ENCODE data around the gene NBPF3.
"Not testable (repeated sequence)": the region's sequence is repeated elsewhere in the genome, so short reads cannot be mapped to it uniquely, and the experiment has no call there.

Gene NBPF3

DNA sequence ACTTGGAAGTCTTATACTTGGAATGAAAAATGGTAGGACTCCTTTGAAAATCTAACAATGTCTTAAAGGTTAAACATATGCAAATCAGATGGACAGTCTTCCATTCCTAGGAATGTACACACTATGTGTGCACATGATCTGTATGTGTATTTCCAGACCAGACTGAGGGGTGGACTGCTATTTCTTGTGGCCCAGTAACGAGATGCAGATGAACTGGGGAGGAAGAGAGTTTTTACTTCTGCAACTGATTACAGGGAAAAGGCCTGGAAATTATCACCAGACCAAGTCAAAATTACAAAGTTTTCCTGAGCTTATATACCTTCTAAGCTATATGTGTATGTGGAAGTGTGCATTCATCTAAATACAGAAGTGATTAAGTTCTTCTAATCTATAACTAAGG, 17.7 kb downstream of the NBPF3 start:
- DNase-seq (ENCODE audit: low read depth): no peak
- no peak overlapping the region for H3K4me3 ChIP-seq (ENCODE audit: low read depth, low read length)
- TF ChIP-seq, protein P1, sequence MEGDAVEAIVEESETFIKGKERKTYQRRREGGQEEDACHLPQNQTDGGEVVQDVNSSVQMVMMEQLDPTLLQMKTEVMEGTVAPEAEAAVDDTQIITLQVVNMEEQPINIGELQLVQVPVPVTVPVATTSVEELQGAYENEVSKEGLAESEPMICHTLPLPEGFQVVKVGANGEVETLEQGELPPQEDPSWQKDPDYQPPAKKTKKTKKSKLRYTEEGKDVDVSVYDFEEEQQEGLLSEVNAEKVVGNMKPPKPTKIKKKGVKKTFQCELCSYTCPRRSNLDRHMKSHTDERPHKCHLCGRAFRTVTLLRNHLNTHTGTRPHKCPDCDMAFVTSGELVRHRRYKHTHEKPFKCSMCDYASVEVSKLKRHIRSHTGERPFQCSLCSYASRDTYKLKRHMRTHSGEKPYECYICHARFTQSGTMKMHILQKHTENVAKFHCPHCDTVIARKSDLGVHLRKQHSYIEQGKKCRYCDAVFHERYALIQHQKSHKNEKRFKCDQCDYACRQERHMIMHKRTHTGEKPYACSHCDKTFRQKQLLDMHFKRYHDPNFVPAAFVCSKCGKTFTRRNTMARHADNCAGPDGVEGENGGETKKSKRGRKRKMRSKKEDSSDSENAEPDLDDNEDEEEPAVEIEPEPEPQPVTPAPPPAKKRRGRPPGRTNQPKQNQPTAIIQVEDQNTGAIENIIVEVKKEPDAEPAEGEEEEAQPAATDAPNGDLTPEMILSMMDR (IDR thresholded peaks at IDR 0.05; ENCODE audit: low read depth, low read length, missing control alignments): no peak

DNA sequence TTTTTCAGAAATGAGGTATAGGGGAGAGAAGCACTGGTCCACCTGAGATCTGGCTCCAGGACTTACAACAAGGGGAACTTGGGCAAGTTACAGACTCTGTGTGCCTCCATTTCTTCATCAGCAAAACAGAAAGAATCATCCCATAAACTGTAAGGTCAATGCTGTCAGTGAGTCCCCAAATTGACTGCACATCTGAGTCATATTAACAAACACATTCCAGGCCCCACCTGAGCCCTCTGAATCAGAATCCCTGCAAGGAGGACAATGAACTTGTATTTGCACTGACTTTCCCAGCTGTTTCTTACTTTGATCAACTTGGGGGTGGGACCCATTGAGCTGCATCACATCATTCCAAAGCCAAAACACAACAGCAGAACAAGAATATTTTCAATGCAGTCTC, 25.2 kb downstream of the NBPF3 start:
- not testable (repeated sequence) for DNase-seq (ENCODE audit: low read depth); H3K4me3 ChIP-seq (ENCODE audit: low read depth, low read length)

DNA sequence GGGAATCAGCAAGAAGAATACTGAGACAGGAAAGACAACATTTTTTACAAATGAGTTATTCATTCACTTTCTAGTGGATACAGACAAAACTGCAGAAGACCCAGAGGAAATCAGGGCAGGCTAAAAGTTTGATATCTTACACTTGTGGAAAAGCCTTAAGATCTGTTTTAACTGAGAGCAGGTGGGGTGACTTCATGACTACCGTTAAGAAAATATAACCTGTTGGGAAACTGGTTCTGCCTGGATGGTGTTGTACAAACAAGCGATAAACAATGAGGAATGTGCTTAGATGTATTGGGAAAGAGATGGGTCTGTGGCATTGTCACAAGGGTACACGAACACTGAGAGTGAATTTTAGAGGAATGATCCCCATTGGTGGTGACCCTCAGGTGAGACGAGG, 28.0 kb downstream of the NBPF3 start:
- not testable (repeated sequence) for DNase-seq (ENCODE audit: low read depth); H3K4me3 ChIP-seq (ENCODE audit: low read depth, low read length)

DNA sequence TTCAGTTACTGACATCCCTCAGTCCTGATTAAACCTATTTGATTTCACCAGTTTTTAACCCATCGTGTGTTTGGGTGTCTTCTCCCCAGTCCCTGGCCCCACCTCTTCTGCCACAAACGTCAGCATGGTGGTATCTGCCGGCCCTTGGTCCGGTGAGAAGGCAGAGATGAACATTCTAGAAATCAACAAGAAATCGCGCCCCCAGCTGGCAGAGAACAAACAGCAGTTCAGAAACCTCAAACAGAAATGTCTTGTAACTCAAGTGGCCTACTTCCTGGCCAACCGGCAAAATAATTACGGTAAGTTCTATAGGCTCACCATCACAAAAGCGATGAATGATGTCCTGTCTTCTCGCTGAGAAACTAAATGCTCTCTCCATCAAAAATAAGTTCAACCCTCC, 28.7 kb downstream of the NBPF3 start:
- no peak for DNase-seq (ENCODE audit: low read depth)
- TF ChIP-seq, protein P1 (IDR thresholded peaks at IDR 0.05; ENCODE audit: low read depth, low read length, missing control alignments): peak; percentile 31

DNA sequence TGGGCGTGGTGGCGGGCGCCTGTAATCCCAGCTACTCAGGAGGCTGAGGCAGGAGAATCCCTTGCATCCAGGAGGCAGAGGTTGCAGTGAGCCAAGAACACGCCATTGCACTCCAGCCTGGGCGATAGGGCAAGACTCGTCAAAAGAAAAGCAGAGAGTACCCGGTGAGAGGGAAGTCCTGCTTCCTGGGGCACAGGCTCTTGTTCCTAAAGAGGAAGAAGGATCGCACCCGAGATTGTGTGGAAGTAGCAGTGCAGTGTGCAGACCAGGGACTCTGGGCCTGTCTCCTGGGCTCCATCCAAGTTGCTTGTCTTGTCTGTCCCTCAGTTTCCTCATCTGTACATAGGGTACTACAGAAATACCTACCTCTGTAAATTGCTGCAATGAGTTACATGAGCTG, 29.6 kb downstream of the NBPF3 start:
- TF ChIP-seq, protein P1 (IDR thresholded peaks at IDR 0.05; ENCODE audit: low read depth, low read length, missing control alignments): no peak
- no peak for DNase-seq (ENCODE audit: low read depth)
- H3K4me3 ChIP-seq (ENCODE audit: low read depth, low read length): no peak overlapping the region

More for the DNA sequence above, 28.7 kb downstream of the NBPF3 start:
- H3K4me3 ChIP-seq (ENCODE audit: low read depth, low read length): no peak overlapping the region

DNA sequence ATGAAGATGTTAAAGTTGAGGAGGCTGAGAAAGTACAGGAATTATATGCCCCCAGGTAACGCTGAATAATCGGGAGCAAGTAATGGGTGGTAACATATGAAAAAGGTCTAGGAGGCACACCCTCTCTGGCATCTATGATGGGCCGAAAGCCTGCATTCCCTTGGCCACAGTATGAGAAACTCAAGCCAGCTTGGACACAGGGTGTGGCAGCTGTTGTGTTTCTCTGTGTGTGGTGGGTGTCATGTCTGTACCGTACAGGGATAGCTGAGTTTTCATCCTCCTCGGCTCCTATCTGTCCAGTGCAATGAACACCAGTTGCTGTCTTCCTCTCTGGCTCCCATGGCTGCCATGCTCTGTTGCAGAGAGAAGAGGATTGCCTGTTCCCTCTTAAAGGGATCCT, 32.9 kb downstream of the NBPF3 start:
- H3K4me3 ChIP-seq (ENCODE audit: low read depth, low read length): no peak overlapping the region
- no peak for DNase-seq (ENCODE audit: low read depth)
- TF ChIP-seq, protein P1 (IDR thresholded peaks at IDR 0.05; ENCODE audit: low read depth, low read length, missing control alignments): no peak

DNA sequence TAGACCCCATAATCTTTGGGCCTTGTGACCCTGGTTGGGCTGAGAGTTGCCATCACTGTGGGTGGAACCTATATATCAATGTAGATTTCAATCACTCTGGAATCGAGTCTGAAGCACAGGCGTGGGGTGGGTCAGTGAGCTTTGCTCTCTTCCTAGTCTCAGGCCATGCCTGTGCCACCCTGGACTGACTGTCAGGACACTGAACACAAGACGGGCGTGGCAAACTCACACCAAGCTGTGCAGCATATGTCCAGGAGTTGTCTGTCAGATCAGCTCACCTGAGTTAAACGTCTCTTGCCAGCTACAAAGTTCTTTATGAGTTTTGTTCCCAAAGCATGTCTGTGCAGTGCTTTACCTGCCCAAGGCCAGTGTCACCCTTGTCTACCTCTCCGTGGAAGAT, 38.4 kb downstream of the NBPF3 start:
- TF ChIP-seq, protein P1 (IDR thresholded peaks at IDR 0.05; ENCODE audit: low read depth, low read length, missing control alignments): no peak
- DNase-seq (ENCODE audit: low read depth): no peak
- H3K4me3 ChIP-seq (ENCODE audit: low read depth, low read length): no peak overlapping the region

DNA sequence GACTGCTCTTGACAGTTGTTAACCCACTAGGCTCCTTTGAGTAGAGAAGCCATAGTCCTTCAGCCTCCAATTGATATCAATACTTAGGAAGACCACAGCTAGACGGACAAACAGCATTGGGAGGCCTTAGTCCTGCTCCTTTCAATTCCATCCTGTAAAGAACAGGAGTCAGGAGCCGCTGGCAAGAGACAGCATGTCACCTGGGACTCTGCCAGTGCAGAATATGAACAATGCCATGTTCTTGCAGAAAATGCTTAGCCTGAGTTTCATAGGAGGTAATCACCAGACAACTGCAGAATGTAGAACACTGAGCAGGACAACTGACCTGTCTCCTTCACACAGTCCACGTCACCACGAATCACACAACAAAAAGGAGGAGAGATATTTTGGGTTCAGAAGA, 43.9 kb downstream of the NBPF3 start:
- not testable (repeated sequence) for DNase-seq (ENCODE audit: low read depth); H3K4me3 ChIP-seq (ENCODE audit: low read depth, low read length)

DNA sequence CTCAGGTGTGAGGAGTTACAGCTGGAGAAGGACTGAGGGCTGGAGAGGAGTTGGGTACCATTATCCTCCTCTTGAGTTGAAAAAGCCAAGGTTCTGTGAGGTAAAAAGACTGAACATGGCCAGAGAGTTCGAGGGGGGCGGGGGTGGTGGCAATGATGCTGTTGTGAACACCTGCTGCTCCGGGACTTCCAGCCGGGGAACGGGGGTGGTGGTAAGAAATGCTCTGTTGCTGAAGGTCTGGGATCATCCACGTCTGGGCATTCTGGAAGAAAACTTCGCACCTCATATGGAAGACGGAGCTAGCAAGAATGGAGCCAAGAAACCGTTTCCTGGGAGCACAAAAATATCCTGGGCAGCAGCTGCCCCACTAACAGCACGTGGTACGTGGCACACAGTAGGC, 49.2 kb downstream of the NBPF3 start:
- H3K4me3 ChIP-seq (ENCODE audit: low read depth, low read length): no peak overlapping the region
- DNase-seq (ENCODE audit: low read depth): no peak
- TF ChIP-seq, protein P1 (IDR thresholded peaks at IDR 0.05; ENCODE audit: low read depth, low read length, missing control alignments): no peak
